ENCODE results near the gene WFS1. TPM values are rescaled to one million over a fixed set of nuclear protein-coding genes. Genes with fewer than 3 reads are reported as not detected.

WFS1 gene
- total RNA-seq, 4 donors from 2014 or later, result 35.9 to 91.3 (median 38.2) TPM

DNA sequence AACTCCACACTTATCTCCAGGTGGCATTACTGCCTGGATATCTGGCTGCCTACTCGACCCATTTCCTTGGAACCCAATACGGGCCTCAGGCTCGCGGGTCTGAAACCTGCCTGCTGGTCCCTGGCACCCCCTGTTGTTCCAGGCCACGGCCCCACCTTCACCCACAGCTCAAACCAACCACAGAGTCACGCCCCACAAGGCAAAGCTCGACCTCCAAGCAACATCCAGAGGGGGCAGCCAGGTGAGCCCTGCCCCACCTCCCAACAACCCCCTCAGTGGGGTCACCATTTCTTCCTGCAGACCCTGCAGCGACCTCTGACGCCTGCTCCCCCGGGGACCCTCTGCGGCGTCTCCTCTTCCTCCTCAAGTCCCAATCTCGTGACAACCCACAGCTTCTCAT is 76.2 kb downstream of the WFS1 start:
- TF ChIP-seq, protein P1, sequence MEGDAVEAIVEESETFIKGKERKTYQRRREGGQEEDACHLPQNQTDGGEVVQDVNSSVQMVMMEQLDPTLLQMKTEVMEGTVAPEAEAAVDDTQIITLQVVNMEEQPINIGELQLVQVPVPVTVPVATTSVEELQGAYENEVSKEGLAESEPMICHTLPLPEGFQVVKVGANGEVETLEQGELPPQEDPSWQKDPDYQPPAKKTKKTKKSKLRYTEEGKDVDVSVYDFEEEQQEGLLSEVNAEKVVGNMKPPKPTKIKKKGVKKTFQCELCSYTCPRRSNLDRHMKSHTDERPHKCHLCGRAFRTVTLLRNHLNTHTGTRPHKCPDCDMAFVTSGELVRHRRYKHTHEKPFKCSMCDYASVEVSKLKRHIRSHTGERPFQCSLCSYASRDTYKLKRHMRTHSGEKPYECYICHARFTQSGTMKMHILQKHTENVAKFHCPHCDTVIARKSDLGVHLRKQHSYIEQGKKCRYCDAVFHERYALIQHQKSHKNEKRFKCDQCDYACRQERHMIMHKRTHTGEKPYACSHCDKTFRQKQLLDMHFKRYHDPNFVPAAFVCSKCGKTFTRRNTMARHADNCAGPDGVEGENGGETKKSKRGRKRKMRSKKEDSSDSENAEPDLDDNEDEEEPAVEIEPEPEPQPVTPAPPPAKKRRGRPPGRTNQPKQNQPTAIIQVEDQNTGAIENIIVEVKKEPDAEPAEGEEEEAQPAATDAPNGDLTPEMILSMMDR (IDR thresholded peaks at IDR 0.05), result no peak
- DNase-seq (ENCODE audit: low spot score) (no peak), ATAC-seq (ENCODE audit: low FRiP score) (no peak)

DNA sequence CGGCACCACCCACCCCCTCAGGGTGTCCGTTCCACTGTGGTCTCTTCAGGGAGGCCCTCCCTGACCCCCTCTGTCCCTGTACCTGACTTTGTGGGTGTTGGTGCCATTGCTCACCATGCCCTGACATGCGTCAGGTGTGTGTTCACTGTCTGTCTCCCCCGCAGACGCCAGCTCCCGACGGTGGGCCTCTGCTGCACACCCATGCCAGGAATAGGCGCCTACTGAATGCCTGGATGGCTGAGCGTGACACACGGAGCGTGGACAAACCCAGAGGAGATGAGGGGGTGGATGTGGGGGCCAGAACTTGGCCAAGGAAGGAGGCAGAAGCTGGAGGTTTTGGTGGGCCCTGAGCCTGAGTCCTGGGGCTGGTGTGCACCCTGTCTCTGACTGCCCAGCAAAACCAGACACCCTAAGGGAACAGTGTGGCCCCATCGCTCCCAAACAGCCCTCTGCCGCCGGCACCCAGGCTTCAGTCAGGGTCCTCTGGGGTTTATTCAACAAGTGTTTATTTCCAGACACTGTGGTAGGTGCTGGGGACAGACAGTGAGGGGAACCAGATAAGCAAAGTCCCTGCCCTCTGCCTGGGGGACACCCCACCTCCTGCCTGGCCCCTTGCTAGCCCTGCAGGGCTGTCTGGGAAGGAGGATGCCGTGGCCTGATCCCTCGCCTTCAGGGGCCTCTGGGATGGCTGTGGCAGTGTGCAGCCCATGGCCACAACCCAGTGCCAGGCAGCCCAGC is 76.9 kb downstream of the WFS1 start:
- DNase-seq (ENCODE audit: low spot score) (no peak), ATAC-seq (ENCODE audit: low FRiP score) (no peak)
- TF ChIP-seq, protein P1 (IDR thresholded peaks at IDR 0.05), result no peak

DNA sequence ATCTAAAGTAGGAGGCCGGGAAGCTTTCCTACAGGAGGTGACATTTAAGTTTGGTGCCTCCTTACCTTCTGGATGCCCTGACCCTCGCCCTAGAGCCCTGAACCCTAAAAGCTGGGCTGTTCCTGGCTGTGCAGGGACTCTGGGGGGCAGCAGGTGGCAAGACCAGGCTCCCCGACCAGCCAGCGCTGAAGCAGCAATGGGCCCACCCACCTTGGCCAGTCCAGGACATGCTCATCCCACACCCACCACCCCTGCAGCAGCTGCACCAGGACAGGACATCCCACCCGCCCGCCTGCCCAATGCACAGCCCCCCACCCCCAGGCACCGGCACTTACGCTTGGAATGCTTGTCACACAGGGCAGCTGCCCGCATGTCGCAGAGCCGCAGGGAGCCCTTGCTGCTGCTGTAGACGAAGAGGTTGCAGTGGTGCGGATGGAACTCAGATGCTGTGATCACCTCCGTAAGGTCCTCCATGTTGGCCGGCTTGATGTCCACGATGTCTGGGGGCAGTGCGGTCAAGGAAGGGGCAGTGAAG is 77.9 kb downstream of the WFS1 start:
- TF ChIP-seq, protein P1 (IDR thresholded peaks at IDR 0.05), result no peak
- ATAC-seq (ENCODE audit: low FRiP score), result no peak
- no peak for DNase-seq (ENCODE audit: low spot score)

DNA sequence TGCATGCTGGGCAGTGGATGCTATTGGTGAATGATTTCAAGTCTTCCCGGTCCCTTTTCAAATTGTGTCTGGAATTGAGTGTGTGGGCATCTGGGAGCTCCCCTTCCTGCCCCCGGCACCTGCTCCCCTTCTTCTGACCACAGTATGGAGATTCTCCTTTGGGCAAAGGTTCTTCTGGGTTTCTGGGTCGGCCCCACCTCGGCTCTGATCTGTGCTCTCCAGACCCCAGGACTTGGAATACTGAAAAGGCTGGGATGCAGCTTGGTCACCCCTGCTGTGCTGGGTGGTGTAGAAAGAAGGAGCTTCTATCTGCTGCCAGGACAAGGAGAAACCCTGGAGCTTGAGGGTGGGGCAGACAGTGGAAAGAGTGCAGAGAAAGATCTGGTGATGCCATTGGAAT is 78.8 kb downstream of the WFS1 start:
- ATAC-seq (ENCODE audit: low FRiP score), result no peak
- DNase-seq (ENCODE audit: low spot score), result no peak
- TF ChIP-seq, protein P1 (IDR thresholded peaks at IDR 0.05), result no peak

DNA sequence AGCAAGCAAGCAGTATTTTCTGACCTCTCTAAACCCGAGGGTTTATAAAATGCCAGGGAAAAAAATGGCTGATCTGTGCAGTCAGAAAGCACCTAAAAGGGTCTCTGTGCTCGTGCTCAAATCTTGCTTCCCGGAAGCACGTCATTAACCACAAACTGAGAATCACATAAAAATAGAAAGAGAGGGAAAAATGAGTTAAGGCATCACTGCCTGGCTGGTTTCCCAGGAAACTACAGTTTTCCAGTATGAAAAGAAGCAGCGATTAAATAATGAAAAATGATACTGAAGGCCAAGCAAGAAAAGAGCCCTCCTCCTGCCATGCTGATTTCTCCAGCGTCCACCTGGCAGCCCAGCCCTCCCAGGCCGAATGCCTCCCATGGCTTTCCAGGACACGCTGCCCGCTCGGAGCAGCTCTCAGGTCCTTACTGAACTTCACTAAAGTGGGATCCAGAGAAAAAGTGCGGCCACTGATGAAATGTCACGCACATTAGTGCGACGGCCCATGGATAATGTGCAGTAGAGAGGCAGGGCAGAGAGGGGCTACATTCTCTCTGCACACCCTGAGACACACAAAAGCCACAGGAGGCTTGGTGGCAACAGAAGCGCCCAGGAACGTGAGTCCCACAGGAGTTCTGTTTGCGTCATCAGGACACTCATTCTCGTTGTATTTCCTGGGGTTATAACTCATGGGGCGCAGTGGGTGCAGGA is 80.4 kb downstream of the WFS1 start:
- DNase-seq (ENCODE audit: low spot score) (no peak), ATAC-seq (ENCODE audit: low FRiP score) (no peak)
- TF ChIP-seq, protein P1 (IDR thresholded peaks at IDR 0.05), result no peak

DNA sequence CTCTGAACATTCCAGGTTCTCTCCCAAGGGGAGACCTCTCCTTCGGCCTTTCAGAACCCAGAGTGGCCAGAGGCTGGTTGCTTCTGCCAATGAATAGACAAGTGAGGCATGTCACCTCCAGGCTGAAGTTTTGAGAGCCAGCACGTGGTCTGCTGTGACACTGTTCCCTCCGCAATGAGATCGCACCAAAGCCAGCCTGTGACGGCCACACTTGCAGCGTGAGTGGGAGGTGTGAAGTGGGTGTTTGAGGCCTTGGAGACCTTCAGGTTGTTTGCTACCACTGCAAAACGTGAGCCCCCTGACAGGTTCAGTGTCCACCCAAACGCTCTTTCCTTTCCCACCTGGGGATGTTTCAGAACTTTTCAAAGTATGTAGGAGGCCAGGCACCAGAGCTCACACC is 81.0 kb downstream of the WFS1 start:
- TF ChIP-seq, protein P1 (IDR thresholded peaks at IDR 0.05), result no peak
- no peak for ATAC-seq (ENCODE audit: low FRiP score)
- no peak for DNase-seq (ENCODE audit: low spot score)

Measured in omental fat pad (tissue), 4 donors.